ENCODE results near the gene MOV10.

Gene MOV10

DNA sequence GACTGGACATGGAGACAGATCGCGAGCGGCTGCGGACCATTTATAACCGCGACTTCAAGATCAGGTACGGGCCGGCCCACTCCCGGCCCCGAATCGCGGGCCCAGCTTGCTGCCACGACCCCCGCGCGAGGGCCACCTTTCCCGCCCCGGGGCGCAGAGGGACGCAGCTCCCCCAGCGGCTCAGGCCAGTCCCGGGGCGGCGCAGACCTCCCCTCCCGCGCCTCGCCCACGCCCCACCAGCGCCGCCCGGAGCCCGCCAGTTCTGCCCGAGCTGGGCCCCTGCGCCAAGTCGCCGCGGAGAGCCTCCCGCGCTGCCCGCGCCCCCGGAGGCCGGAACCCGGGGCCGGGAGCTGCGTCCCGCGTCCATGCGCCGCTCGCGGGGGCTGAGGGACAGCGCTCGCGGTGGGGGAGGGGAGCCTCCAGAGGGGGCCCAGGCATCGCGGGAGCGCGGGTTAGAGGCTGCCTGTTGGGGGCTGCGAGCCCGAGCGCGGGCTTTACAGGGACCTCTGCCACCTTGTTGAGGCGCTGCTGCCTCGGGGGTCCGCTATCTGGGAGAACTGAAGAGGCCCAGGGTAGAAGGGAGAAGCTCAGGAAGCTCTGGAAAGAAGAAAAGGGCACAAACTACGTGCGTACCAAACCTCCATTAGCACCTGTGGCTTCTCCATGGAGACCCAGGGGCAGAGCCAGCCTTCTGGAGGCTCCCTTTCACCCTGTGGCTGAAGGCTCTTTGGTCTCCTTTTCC is 698 bp downstream of the MOV10 start:
- in situ Hi-C loops (cut with MboI; ENCODE audit: low sequenced_read_pairs) = no loop called here

- in situ Hi-C loops (cut with MboI; ENCODE audit: low sequenced_read_pairs) = no loop called here
Measured at GRCh38 chr1:112675728-112676381, 1.4 kb downstream of the MOV10 start.

- in situ Hi-C loops (cut with MboI; ENCODE audit: low sequenced_read_pairs) = no loop called here
Measured at GRCh38 chr1:112676543-112676942, 2.1 kb downstream of the MOV10 start.

- in situ Hi-C loops (cut with MboI; ENCODE audit: low sequenced_read_pairs) = no loop called here
Measured at GRCh38 chr1:112677501-112677900, 3.0 kb downstream of the MOV10 start.

DNA sequence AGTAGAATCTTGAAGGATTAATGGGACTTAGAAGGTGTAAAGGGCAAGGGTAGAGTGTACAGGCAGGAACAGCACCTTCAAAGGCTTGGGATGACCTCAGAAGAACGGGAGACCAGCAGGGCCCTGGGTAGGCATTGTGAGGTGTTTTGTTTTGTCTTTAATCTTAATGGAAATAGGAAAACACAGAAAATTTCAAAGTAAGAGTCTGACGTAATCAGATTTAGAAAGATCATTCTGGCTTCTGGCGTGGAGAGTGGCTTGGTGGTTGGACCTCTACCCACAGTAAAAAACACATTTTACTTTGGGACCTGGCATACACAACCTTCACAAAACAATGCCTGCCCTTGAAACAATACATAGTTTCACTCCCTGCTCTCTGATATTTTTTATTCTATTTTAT is 4.1 kb downstream of the MOV10 start:
- in situ Hi-C loops (cut with MboI; ENCODE audit: low sequenced_read_pairs) = no loop called here

GRCh38 chr1:112685913-112686312 is 11.5 kb downstream of the MOV10 start:
- in situ Hi-C loops (cut with MboI; ENCODE audit: low sequenced_read_pairs) = no loop called here

DNA sequence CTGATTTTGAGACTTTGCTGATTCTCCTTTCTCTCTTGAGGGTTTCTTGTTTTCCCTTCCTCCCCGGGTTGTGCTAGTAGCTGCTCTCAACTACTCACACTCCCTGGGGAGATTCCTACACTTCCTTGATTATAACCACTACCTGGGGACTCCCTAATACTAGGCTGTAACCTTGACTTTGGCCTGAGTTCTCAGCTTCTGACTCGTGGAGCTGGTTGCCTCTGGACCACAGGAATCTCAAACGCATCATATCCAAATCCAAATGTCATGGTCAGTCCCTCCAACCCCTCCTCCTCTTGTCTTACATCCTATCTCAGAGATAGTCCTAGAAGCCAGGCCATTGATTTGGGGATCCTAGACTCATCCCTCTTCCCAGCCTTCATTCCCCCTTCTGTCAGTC is 12.0 kb downstream of the MOV10 start:
- in situ Hi-C loops (cut with MboI; ENCODE audit: low sequenced_read_pairs) = no loop called here

- in situ Hi-C loops (cut with MboI; ENCODE audit: low sequenced_read_pairs) = no loop called here
Measured at GRCh38 chr1:112686835-112687234, 12.4 kb downstream of the MOV10 start.

DNA sequence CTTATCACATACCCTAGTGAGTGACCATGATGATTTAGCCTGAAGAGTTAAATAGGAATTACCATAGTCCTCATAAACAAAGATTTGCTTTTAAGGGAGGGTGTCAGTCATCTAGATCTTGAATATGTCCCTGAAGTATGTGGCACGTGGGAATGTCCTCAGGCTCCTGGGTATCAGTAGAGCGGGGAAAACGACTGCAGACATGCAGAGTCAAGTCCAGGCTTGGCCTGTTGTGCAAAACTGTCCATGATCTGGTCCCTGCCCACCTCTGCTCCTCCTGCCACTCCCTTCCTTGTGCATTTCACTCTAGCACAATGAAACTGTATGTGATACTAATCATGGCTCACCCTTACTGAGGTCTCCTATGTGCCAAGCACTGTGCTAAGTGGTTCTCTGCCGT is 12.9 kb downstream of the MOV10 start:
- in situ Hi-C loops (cut with MboI; ENCODE audit: low sequenced_read_pairs) = no loop called here

DNA sequence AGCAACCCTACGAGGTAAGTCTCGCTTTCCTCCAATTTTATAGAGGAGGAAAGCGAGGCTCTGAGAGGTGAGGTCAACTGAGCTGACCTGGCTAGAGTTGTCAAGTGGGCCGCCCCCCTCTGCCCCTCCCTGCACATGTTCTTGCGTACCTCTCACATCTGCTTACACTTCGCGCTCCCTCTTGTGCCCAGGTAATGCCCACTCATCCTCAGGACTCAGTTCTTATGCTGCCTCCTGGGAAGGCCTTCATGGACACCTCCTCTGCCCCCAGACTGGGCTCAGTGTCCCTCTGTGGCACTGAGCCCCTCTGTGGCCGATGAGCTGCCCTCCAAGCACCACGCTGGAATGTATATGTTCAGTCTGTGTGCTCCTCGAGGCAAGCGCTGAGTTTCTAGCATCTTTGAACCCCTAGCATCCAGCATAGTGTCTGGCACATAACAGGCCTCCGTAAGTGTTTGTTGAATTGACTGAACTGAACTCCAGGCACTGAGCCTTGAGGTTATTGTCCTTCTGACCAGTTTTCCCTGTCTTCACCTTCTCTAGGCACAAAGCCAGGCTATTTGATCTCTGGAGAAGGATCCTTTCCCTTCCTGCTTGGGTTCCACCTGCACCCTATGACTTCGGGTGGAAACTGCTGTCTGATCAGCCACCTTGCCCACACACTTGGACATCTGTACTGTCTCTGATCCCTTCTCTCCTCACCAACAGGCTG is 13.5 kb downstream of the MOV10 start:
- in situ Hi-C loops (cut with MboI; ENCODE audit: low sequenced_read_pairs) = no loop called here

DNA sequence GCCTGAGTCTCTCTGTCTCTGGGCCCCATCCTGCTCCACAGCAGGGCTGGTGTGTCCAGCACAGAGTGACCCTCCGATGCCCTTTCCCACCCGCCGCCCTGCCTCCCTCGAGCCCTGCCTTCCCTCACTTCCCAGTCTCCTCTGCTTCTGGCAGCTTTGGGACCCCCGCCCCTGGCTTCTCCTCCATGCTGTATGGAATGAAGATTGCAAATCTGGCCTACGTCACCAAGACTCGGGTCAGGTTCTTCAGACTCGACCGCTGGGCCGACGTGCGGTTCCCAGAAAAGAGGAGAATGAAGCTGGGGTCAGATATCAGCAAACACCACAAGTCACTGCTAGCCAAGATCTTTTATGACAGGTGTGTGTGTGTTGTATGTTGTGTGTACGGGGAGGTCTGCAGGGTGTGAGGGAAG is 14.3 kb downstream of the MOV10 start:
- in situ Hi-C loops (cut with MboI; ENCODE audit: low sequenced_read_pairs) = no loop called here

DNA sequence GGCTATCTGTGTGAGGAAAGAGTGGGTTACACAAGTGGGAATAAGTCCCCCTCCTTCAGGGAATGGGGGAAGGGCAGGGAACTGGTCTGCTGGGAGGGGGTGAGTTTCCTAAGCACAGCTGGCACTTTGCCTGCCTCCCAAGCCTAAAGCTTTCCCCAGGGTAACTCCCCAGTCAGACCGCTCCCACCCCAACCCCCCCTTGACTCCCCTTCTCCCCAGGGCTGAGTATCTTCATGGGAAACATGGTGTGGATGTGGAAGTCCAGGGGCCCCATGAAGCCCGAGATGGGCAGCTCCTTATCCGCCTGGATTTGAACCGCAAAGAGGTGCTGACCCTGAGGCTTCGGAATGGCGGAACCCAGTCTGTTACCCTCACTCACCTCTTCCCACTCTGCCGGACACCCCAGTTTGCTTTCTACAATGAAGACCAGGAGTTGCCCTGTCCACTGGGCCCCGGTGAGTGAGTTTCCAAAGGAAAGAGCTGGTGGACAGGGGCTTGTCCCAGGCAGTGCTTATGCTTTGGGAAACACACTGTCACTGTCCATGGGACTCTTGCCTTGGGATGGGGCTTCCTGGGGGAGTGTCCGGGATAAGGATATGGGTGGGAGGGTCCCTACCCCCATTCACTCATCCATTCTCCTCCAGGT is 14.9 kb downstream of the MOV10 start:
- in situ Hi-C loops (cut with MboI; ENCODE audit: low sequenced_read_pairs) = no loop called here

DNA sequence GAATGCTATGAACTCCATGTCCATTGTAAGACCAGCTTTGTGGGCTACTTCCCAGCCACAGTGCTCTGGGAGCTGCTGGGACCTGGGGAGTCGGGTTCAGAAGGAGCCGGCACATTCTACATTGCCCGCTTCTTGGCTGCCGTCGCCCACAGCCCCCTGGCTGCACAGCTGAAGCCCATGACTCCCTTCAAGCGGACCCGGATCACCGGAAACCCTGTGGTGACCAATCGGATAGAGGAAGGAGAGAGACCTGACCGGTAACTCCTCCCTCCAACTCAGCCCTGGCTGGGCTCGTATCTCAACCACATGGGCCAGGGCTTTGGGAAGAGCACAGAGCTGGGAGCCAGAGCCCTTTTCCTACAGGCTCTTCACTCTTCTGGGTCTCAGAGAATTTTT is 15.4 kb downstream of the MOV10 start:
- in situ Hi-C loops (cut with MboI; ENCODE audit: low sequenced_read_pairs) = no loop called here

DNA sequence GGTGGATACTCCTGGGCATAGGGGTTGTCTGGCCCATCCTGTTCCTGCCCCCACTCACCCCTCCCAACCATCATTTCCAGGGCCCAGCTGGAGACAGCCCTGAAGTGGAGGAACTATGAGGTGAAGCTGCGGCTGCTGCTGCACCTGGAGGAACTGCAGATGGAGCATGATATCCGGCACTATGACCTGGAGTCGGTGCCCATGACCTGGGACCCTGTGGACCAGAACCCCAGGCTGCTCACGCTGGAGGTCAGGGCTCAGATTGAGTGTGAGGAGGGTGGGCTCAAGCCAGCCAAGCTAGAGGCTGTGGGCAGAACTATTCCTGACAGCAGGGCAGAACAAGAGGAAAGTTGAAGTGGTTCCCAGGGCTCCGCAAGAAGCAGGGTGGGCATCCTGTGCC is 18.2 kb downstream of the MOV10 start:
- in situ Hi-C loops (cut with MboI; ENCODE audit: low sequenced_read_pairs) = no loop called here

GRCh38 chr1:112693821-112694220 is 19.4 kb downstream of the MOV10 start:
- in situ Hi-C loops (cut with MboI; ENCODE audit: low sequenced_read_pairs) = no loop called here

DNA sequence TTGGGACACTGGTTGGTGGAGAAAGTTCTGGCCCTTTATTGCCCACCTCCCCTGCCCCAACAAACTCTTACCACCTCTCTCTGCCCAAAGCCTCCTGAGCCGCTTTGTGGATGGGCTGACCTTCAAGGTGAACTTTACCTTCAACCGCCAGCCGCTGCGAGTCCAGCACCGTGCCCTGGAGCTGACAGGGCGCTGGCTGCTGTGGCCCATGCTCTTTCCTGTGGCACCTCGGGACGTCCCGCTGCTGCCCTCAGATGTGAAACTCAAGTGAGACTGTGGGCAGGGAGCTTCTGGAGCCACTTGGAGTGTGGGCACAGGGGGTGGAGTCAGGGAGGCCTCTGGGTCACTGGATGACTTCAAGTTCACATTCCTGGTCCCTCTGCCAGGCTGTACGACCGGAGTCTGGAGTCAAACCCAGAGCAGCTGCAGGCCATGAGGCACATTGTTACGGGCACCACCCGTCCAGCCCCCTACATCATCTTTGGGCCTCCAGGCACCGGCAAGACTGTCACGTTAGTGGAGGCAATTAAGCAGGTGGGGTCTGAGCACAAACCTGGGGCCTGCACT is 20.0 kb downstream of the MOV10 start:
- in situ Hi-C loops (cut with MboI; ENCODE audit: low sequenced_read_pairs) = no loop called here

- in situ Hi-C loops (cut with MboI; ENCODE audit: low sequenced_read_pairs) = no loop called here
Measured at GRCh38 chr1:112695276-112695675, 20.8 kb downstream of the MOV10 start.

DNA sequence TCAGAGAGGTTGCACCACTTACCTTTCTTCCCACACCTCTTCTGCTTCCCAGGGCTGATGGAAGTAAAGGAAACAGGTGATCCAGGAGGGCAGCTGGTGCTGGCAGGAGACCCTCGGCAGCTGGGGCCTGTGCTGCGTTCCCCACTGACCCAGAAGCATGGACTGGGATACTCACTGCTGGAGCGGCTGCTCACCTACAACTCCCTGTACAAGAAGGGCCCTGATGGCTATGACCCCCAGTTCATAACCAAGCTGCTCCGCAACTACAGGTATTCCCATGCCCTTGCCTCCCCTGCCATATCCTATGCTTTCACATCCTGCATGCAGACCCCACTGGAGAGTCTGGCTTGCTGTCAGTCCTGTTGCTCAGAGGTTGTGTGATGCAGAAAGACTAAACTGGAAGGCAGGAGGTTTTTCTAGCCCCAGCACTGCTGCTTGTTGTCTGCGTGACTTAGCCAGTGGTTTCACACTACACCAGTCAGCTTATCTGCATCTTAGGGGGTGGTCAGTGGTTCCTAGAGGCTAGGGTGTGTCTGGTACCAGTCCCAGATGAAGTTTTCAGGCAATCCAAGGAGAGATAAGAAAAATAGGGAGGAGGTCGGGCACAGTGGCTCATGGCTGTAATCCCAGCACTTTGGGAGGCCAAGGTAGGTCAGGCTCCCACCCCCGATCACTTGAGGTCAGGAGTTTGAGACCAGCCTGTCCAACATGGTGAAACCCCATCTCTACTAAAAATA is 22.3 kb downstream of the MOV10 start:
- in situ Hi-C loops (cut with MboI; ENCODE audit: low sequenced_read_pairs) = no loop called here

DNA sequence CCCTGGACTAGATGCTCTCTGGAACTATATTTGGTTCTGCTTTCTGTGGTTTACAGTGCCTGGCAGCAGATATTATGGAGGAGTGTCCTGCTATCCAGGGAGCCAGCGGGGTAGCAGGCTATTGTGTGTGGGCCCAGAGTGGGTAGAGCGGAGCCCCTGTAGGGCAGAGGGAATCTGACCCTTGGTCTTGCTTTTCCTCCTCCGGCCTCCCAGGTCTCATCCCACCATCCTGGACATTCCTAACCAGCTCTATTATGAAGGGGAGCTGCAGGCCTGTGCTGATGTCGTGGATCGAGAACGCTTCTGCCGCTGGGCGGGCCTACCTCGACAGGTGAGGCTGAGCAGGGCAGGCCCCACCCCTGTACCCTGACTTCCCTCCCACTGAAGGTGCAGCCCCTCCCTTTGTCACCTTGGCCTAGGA is 23.3 kb downstream of the MOV10 start:
- in situ Hi-C loops (cut with MboI; ENCODE audit: low sequenced_read_pairs) = no loop called here

All from HL-60/S4 (cell line).